ENCODE results near the gene CPA1. TPM values are rescaled to one million over a fixed set of nuclear protein-coding genes. Genes with fewer than 3 reads are reported as not detected.

CPA1 gene
- total and polyA plus RNA-seq, 2 of the 4 experiments (the other 2 are of a cell fraction), result not detected

- peaks cover 3% of the 10 kb centered on the region; the same call in 1 of the 2 replicates for H3K9me1 ChIP-seq (ENCODE audit: insufficient read depth, low read length)
- H3K27me3 ChIP-seq (ENCODE audit: control insufficient read depth, insufficient read depth, low read length), result no peaks in the 10 kb centered on the region
- no peak overlapping the region for H3K9ac ChIP-seq (ENCODE audit: low read depth, low read length)
- peaks cover 4% of the 10 kb centered on the region; the same call in 1 of the 2 replicates for H3K36me3 ChIP-seq (ENCODE audit: control insufficient read depth, insufficient read depth, low read length)
- H3K23ac ChIP-seq (ENCODE audit: low read depth, low read length), result no peak overlapping the region
- TF ChIP-seq MAFK (IDR thresholded peaks at IDR 0.05; ENCODE audit: low read depth, low read length), result no peak
- TF ChIP-seq, protein P1, sequence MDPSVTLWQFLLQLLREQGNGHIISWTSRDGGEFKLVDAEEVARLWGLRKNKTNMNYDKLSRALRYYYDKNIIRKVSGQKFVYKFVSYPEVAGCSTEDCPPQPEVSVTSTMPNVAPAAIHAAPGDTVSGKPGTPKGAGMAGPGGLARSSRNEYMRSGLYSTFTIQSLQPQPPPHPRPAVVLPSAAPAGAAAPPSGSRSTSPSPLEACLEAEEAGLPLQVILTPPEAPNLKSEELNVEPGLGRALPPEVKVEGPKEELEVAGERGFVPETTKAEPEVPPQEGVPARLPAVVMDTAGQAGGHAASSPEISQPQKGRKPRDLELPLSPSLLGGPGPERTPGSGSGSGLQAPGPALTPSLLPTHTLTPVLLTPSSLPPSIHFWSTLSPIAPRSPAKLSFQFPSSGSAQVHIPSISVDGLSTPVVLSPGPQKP (IDR thresholded peaks at IDR 0.05; ENCODE audit: borderline replicate concordance, low read depth, low read length), result no peak
- no peak for TF ChIP-seq NFE2L2 (IDR thresholded peaks at IDR 0.05; ENCODE audit: low read depth, low read length)
- TF ChIP-seq RFX5 (IDR thresholded peaks at IDR 0.05; ENCODE audit: low read depth, low read length), result no peak
- no peak for TF ChIP-seq CEBPB (IDR thresholded peaks at IDR 0.05; ENCODE audit: low read depth, low read length)
- no peak for TF ChIP-seq RAD21 (IDR thresholded peaks at IDR 0.05; ENCODE audit: low read length)
- no peak for TF ChIP-seq FOS (IDR thresholded peaks at IDR 0.05; ENCODE audit: low read depth, low read length)
- no peak for TF ChIP-seq CHD1 (IDR thresholded peaks at IDR 0.05; ENCODE audit: low read depth, low read length)
- no peak for TF ChIP-seq MXI1 (IDR thresholded peaks at IDR 0.05; ENCODE audit: borderline replicate concordance, low read depth, low read length)
- TF ChIP-seq, protein P2, sequence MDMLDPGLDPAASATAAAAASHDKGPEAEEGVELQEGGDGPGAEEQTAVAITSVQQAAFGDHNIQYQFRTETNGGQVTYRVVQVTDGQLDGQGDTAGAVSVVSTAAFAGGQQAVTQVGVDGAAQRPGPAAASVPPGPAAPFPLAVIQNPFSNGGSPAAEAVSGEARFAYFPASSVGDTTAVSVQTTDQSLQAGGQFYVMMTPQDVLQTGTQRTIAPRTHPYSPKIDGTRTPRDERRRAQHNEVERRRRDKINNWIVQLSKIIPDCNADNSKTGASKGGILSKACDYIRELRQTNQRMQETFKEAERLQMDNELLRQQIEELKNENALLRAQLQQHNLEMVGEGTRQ (IDR thresholded peaks at IDR 0.05; ENCODE audit: low read depth, low read length), result no peak
- no peak for TF ChIP-seq SMC3 (IDR thresholded peaks at IDR 0.05; ENCODE audit: low read depth, low read length)
- TF ChIP-seq MAZ (IDR thresholded peaks at IDR 0.05; ENCODE audit: borderline replicate concordance, low read depth, low read length), result no peak
- no peak for TF ChIP-seq BHLHE40 (IDR thresholded peaks at IDR 0.05; ENCODE audit: low read depth, low read length)
- TF ChIP-seq POLR2A (IDR thresholded peaks at IDR 0.05; ENCODE audit: low read depth, low read length), result no peak
- TF ChIP-seq RCOR1 (IDR thresholded peaks at IDR 0.05; ENCODE audit: insufficient replicate concordance, low read length), result no peak
- ATAC-seq (ENCODE audit: low read depth) (no peak), DNase-seq (no peak)
- no peak overlapping the region for H3K4me3 ChIP-seq (ENCODE audit: insufficient read depth, low read depth, low read length)
- BruUV-seq (replicated peaks), result no TSS peak
- no peak overlapping the region for H4K91ac ChIP-seq (ENCODE audit: insufficient read depth, low read depth, low read length)
- no peak overlapping the region for H4K8ac ChIP-seq (ENCODE audit: low read depth in 2 of 2, low read length in 2 of 2)
- H3K79me1 ChIP-seq (ENCODE audit: low read depth in 1 of 2, low read length in 2 of 2), result no peaks in the 10 kb centered on the region
- H3K4me2 ChIP-seq (ENCODE audit: low read depth, low read length), result no peak overlapping the region
- H3K27ac ChIP-seq (ENCODE audit: insufficient read depth, low read length), result no peak overlapping the region
- H2BK20ac ChIP-seq (ENCODE audit: low read depth, low read length), result peak overlapping the region; percentile 38; the same call in 1 of the 2 replicates
- ChIA-PET POLR2A (ENCODE audit: unreplicated experiment) (no interaction called here), CTCF (no interaction called here)
- no peak overlapping the region; the same call in 1 of the 2 replicates for H3K14ac ChIP-seq (replicated peaks; ENCODE audit: low read depth, low read length)
- dilution Hi-C loops (cut with HindIII; ENCODE audit: low sequenced_read_pairs, unreplicated experiment) (no loop called here), in situ Hi-C loops (cut with MboI; ENCODE audit: low sequenced_read_pairs) (no loop called here), intact Hi-C loops (cut with micrococcal nuclease) (loop anchor here (10.0 kb wide), 1 partner anchor 319 kb away; the partner anchor contains the start of gene KLHDC10)
- H3K18ac ChIP-seq (ENCODE audit: low read depth, low read length), result no peak overlapping the region
- H3K9me3 ChIP-seq (ENCODE audit: control insufficient read depth, insufficient read depth, low read length), result no peaks in the 10 kb centered on the region
- no peak overlapping the region for H3K56ac ChIP-seq (ENCODE audit: extremely low read depth, insufficient read depth, low read length)
- H3K4ac ChIP-seq (ENCODE audit: low read depth, low read length), result peak overlapping the region; percentile 20; the same call in 1 of the 2 replicates
- H2AK5ac ChIP-seq (ENCODE audit: low read depth, low read length), result 0 out of 2 replicates have a peak overlapping the region, but pooled peaks have one; percentile 58
- WGBS, 2 experiments (ENCODE audit: extremely low coverage in 2 of 2, insufficient read length in 1 of 2), result 80% methylated on average over 3 of the region's 10 CpGs; no CpG with 5 or more reads in 1 of the 2 experiments
- H2BK120ac ChIP-seq (ENCODE audit: low read depth, low read length), result peak overlapping the region; percentile 18; the same call in 1 of the 2 replicates
- H4K5ac ChIP-seq (ENCODE audit: low read depth, low read length), result no peak overlapping the region
- peak overlapping the region; percentile 12 for H2AK9ac ChIP-seq (replicated peaks; ENCODE audit: low read depth, low read length, poor library complexity)
- H2AFZ ChIP-seq (replicated peaks; ENCODE audit: low read length, poor library complexity), result no peak overlapping the region
- no peak overlapping the region for H2BK15ac ChIP-seq (ENCODE audit: low read depth, low read length)
- peaks cover 5% of the 10 kb centered on the region; the same call in 1 of the 2 replicates for H3K4me1 ChIP-seq (ENCODE audit: control insufficient read depth, insufficient read depth, low read length)
- H2BK5ac ChIP-seq (ENCODE audit: low read depth, low read length, poor library complexity, severe bottlenecking), result no peak overlapping the region
- H4K20me1 ChIP-seq (ENCODE audit: insufficient read depth, low read length), result no peaks in the 10 kb centered on the region
Measured at GRCh38 chr7:130393841-130394411, 13.6 kb downstream of the CPA1 start.

All from IMR-90 (cell line).